T-helper 9 cell (primary cell): ENCODE data around the gene WDTC1.
"Not testable (repeated sequence)": the region's sequence is repeated elsewhere in the genome, so short reads cannot be mapped to it uniquely, and the experiment has no call there.

ENCODE experiments used
- DNase-seq: peaks from one replicate; pipeline ENCODE4 v3.0.0-alpha.2; 2020
- total RNA-seq, 2 donors: gene quantifications; one replicate each; lab custom pipeline; 2026; lab: John Stamatoyannopoulos, UW

The WDTC1 gene, protein sequence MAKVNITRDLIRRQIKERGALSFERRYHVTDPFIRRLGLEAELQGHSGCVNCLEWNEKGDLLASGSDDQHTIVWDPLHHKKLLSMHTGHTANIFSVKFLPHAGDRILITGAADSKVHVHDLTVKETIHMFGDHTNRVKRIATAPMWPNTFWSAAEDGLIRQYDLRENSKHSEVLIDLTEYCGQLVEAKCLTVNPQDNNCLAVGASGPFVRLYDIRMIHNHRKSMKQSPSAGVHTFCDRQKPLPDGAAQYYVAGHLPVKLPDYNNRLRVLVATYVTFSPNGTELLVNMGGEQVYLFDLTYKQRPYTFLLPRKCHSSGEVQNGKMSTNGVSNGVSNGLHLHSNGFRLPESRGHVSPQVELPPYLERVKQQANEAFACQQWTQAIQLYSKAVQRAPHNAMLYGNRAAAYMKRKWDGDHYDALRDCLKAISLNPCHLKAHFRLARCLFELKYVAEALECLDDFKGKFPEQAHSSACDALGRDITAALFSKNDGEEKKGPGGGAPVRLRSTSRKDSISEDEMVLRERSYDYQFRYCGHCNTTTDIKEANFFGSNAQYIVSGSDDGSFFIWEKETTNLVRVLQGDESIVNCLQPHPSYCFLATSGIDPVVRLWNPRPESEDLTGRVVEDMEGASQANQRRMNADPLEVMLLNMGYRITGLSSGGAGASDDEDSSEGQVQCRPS
- total RNA-seq = 49.0 to 76.7 reads per million in 2 donors

DNA sequence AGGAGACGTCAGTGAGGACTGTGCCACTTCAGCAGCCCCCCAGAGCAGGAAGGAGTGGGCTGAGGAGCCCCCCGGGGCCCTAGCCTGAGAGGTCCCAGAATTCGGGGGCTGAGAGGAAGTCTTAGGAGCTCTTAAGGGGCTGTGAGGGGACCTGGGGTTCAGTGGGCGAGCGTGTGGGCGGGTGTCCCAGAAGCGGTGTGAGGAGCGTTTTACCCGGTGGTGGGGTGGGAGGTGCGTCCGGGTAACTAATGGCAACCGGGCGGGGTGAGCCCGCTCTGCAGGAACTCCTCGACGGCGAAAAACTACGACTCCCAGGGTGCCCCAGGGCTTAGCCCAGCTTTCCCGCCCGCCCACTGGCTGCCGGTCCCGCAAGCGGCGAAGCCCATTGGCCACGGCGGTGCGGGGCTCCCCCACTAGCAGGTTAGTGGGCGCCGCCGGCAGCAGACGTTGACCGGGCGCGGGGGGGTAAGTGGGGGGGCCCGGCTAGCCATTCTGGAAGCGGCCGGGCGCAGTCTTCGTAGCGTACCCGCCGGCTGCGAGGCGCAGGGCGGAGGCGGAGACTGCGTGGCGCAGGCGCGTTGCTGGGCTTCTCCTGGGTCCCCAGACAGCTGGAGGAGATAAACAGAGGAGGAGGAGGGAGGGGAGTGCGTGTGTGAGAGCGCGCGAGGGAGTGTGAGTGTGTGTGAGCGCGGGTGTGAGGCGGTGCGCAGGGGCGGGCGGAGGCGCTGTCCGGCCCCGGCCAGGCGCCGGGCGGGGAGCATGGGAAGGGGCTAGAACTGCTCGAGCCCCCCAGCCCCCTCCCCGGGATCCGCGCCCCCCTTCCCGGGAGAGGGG, at the start of gene WDTC1:
WDTC1 (plus strand) TSS at position 584 of the 834 bp plus-strand sequence. CDS start 26,423 bp downstream, outside the sequence.
- DNase-seq = peak; percentile 97

DNA sequence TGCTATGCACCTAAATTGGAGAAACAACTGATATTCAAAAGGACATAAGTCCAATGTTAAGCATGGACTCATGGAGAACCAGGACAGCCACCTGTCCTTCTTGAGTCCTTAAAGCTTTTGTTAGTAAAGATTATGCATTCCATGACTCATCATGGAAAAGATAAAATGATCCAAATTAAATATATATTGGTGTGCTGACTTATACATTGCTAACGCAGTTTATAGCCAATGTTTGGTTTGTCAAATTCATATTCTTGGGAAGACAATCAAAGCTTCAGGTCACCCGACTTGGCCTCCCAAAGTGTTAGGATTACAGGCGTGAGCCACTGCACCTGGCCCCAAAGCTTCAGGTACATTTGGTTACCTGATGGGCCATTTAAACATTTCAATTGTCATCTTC, 49.8 kb upstream of the WDTC1 start:
- not testable (repeated sequence) for DNase-seq

DNA sequence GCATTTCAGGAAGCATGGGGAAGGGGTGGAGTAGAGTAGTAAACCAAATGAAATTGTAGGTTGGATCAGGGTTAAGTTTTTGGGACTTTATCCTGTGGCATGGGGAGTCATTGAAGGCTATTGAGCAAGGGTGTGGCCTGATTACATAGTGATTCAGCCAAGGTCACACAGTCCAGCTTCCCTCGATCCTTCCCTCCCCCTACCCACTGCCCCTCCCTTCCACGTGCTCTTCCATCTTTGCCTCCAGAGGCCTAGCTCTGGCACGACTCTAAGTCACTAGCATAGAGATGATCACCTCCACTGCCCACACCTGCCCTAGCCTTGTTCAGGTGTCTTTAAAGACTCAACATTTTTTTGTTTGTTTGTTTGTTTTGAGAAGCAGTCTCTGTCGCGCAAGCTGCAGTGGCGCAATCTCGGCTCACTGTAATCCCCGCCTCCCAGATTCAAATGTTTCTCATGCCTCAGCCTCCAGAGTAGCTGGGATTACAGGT, 42.3 kb upstream of the WDTC1 start:
- no peak for DNase-seq

DNA sequence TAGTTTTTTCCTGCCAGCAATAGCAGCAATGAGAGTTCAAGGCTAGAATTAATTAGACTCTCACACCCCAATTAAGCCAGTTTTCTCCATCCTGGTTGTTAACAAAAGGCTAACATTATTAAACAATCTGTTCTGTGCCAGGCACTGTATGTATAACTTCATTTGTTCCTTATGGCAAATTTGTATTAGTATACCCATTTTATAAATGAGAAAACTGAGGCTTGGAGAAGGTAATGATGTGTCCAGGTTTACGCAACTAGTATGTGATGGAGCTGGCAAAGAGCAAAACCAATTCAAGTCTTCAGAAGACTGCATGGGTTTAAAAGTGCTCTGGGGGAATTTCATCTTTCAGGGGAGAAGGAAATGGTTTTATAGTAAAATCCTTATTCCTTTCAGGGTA, 41.2 kb upstream of the WDTC1 start:
- DNase-seq = no peak

DNA sequence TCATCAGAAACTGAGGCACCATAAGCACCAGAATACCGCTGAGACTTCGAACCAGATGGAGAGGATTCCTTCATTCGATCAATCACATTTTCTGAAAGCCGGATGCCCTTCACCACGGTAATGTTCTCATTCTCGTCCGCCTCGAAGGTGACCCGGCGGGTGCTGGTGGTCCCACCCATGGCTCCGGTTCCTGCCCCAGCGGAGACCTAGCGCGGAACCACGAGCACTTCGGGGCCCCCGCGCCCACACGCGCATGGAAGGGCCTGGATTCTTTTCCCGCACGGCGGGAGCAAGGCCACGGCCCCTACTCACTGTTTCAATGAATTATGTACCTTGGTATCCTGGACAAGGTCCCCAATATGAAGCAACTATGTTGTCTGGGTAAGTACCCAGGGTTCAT, 33.1 kb upstream of the WDTC1 start:
- DNase-seq = no peak

DNA sequence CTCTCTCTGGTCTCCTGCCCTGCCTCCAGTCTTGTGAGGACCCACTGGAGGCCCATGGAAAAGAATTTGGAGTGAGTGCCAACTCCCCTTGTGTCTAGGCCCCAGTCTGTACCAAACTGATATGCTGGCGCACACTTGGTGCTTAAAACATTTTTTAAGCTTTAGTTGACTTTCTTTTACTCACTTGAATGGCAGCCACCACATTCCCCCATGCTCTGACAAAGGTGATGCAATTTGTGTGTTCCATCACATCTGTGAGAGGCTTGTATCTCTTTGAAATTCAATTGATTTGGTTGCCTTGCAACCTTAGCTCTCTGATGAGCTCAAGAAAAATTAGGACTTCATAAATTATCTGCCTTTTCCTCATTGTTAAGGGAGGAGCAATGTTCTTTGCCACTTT, 30.5 kb upstream of the WDTC1 start:
- DNase-seq = no peak

DNA sequence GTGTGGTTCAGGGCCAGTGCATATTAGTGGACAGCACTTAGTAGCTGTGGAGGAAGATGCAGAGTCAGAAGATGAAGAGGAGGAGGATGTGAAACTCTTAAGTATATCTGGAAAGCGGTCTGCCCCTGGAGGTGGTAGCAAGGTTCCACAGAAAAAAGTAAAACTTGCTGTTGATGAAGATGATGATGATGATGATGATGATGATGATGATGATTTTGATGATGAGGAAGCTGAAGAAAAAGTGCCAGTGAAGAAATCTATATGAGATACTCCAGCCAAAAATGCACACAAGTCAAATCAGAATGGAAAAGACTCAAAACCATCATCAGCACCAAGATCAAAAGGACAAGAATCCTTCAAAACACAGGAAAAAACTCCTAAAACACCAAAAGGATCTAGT, 27.2 kb upstream of the WDTC1 start:
- not testable (repeated sequence) for DNase-seq

DNA sequence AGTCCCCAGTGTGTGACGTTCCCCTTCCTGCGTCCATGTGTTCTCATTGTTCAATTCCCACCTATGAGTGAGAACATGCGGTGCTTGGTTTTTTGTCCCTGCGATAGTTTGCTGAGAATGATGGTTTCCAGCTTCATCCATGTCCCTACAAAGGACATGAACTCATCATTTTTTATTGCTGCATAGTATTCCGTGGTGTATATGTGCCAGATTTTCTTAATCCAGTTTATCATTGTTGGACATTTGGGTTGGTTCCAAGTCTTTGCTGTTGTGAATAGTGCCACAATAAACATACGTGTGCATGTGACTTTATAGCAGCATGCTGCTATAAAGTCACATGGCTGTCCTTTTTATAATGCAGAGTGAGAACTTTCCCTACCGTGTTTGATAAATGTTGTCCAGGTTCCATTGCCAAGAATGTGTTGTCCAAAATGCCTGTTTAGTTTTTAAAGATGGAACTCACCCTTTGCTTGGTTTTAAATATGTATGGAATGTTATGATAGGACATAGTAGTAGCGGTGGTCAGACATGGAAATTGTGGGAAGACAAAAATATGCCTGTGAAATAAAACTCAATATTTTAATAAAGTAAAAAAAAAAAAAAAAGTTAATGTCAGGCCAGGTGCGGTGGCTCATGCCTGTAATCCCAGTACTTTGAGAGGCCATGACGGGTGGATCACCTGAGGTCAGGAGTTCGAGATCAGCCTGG, 26.1 kb upstream of the WDTC1 start:
- DNase-seq = not testable (repeated sequence)

DNA sequence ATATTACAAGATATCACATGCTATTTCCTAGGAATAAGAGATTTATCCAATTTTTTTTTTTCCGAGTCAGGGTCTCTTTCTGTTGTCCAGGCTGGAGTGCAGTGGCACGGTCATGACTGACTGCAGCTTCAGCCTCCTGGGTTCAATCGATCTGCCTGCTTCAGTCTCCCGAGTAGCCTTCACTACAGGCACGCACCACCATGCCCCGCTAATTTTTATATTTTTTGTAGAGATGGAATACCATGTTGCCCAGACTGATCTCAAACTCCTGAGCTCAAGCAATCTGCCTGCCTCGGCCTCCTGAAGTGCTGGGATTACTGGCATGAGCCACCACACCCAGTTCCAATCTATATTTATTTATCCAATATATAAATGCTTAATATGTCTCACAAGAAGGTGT, 18.0 kb upstream of the WDTC1 start:
- no peak for DNase-seq

DNA sequence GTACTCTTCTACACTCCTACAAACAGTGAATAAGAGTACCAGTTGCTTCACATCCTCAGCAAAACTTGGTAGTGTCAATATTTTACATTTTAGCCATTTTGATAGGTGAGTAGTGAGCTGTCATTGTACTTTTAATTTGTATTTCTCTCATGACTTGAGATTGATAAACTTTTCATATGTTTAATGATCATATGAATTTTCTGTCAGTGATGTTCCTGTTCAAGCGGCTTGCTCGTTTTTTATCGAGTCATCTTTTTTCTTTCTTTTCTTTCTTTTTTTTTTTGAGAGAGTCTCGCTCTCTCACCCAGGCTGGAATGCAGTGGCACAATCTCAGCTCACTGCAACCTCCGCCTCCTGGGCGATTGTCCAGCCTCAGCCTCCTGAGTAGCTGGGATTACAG, 17.0 kb upstream of the WDTC1 start:
- DNase-seq = no peak

DNA sequence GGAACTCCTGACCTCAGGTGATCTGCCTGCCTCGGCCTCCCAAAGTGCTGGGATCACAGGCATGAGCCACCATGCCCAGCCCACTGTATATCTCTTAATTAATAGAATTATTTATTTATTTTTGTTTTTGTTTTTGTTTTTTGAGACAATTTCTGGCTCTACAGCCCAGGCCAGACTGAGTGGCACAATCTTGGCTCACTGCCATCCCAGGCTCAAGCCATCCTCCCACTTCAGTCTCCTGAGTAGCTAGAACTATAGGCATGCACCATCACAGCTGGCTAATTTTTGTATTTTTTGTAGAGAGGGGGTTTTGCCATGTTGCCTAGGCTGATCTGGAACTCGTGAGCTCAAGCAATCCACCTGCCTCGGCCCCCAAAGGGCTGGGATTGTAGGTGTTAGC, 15.7 kb upstream of the WDTC1 start:
- DNase-seq = no peak

DNA sequence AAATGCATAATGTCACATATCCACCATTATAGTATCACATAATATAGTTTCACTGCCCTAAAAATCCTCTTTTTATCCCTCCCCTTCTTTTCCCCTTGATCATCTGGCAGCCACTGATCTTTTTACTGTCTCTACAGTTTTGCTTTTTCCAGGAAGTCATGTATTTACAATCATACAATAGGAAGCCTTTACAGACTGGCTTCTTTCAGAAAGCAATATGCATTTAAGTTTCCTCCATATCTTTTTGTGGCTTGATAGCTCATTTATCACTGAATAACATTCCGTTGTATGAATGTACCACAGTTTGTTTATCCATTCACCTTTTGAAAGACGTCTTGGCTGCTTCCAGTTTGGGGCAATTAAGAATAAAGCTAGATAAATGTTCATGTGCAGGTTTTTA, 14.3 kb upstream of the WDTC1 start:
- DNase-seq = no peak

DNA sequence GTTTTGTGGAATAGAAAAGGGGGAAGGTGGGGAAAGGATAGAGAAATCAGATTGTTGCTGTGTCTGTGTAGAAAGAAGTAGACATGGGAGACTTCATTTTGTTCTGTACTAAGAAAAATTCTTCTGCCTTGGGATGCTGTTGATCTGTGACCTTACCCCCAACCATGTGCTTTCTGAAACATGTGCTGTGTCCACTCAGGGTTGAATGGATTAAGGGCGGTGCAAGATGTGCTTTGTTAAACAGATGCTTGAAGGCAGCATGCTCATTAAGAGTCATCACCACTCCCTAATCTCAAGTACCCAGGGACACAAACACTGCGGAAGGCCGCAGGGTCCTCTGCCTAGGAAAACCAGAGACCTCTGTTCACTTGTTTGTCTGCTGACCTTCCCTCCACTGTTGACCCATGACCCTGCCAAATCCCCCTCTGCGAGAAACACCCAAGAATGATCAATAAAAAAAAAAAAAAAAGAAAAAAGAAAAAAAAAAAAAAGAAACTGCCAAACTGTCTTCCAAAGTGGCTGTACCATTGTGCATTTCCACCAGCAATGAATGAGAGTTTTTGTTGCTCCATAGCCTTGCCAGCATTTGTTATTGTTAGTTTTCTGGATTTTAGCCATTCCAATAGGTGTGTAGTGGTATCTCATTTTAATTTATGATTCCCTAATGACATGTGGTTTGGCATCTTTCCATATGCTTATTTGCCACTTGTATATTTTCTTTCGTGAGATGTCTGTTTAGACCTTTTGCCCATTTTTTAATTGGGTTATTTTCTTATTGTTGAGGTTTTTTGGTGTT, 13.5 kb upstream of the WDTC1 start:
- not testable (repeated sequence) for DNase-seq

DNA sequence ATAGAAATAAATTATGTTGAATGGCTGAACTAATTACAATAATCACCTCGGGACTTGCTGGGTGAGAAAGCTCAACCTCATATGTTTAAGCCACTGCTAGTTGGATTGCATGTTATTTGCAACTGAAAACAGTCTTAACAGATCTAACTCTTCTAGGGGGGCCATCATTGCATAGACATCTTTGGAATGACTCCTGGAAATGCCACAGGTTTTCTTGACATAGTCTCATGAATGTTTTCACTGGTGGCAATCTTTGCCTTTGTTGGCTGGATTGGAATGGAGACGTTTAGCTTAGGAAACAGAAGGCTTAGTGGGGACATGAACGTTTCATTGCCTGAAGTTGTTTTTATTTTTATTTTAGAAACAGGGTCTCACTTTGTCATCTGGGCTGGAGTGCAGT, 8.8 kb upstream of the WDTC1 start:
- no peak for DNase-seq

DNA sequence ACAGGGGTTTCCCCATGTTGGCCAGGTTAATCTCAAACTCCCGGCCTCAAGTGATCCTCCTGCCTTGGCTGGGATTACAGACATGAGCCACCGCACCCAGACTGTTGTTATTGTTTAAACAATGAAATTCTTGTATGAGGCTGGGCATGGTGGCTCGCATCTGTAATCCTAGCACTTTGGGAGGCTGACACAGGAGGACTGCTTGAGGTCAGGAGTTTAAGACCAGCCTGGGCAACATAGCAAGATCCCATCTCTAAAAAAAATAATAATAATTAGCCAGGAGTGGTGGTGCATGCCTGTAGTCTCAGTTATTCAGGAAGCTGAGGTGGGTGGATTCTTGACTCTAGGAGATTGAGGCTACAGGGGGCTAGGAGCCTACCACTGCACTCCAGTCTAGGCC, 6.7 kb upstream of the WDTC1 start:
- DNase-seq = no peak

DNA sequence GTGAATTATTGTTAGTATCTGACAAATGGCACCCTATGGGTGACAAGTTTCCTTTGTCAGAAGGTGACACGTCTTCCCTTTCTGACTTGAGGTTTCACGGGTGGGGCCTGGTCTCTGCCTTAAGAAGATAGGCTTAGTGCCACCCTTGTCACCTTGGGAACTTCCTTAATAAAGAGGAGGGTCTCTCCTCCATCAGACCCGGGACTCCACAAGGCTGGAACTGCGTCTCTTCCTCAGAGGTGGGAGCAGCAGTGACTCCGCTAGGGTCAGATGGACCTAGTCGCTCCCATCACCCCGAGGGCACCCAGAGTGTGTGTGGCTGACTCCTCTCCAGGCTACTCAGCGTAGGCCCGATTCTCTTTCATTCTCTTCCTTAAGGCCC, 774 bp upstream of the WDTC1 start:
- DNase-seq = no peak

DNA sequence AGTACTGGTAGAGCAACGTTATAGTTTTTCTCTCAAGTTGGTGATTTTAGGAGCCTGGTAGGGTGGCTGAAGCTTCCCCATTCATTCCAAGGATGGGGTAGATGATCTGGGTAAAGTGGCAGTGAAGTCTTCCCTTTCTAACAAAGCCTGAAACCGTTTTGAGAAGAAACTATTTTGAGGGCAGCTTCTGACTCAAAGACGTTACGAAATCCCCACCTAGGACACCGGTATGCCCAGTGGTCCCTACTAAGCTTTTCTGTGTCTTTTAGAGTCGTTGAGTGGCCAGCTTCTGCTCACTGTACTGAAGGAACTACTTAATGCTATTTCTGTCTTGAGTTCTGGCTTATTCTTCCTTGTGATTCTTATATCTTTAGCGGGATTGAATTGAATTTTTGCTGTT, 1.4 kb downstream of the WDTC1 start:
- DNase-seq = no peak

DNA sequence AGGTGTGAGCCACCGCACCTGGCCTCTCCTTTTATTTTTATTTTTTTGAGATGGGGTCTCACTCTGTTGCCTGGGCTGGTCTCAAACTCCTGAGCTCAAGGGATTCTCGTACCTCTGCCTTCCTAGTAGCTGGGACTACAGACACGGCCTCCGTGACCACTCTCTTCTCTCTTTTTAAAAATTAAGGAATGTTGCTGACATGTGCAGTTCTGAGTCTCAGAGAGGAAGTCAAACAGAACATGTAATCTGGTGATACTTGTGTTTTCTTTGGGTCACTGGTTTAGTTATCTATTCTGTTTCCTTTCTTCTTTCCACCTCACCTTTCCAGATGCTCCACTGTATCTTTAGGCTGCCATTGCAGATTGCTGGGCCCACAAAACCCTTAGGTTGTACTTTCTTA, 2.7 kb downstream of the WDTC1 start:
- no peak for DNase-seq

DNA sequence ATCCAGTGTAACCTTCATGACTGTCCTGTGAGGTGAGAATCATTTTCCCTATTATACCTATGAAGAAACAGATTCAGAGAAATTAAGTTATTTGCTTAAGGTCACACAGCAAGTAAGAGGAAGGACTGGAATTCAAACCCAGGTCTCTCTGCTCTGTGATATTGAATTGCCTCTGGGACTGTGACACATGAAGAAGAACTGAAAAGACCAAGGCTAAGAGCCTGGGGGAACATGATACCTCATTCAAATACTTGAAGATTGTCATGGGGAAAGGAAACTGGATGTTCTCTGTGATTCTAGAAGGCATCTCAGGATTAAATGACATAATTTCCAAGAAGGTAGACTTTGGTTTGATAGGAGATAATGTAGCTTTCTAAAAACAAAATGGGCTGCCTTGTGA, 3.6 kb downstream of the WDTC1 start:
- no peak for DNase-seq

DNA sequence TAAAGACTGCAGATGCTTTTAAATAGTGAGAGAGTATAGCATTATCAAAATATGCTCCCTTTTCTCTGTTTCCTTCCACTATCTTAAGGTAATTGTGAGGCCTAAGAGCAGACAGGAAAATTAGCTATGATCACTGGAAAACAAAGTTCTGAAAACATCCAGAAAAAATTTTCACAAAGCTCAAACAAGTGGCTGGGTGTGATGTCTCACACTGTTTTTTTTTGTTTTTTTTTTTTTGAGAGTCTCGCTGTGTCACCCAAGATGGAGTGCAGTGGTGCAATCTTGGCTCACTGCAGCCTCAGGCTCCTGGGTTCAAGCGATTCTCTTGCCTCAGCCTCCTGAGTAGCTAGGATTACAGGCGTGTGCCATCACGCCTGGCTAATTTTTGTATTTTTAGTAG, 7.2 kb downstream of the WDTC1 start:
- DNase-seq = no peak

DNA sequence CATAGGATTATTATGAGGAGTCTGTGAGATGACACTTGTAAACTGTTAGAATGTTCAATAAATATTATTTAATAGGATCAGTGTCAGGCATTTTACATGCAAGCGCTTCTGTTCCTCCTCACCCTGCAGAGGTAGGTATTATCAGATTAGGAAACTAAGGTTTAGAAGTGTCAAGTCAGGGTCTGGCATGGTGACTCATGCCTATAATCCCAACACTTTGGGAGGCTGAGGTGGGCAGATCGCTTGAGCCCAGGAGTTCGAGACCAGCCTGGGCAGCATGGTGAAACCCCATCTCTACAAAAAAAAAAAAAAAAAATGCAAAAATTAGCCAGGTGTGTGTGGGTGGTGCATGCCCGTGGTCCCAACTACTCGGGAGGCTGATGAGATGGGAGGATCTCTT, 9.2 kb downstream of the WDTC1 start:
- DNase-seq = not testable (repeated sequence)

DNA sequence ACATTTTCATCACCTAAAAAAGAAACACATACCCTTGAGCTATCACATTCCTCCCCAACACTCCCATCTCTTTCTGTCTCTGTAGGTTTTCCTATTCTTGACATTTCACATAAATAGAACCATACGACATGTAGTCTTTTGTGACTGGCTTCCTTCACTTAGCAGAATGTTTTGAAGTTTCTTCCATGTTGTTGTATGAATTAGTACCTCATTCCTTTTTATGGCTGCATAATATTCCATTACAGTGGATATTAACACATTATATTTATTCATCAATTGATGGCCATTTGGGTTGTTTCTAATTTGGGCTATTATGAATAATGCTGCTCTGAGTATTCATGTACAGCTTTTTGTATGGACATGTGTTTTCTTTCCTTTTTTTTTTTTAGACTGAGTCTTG, 11.8 kb downstream of the WDTC1 start:
- no peak for DNase-seq
